GM12878 (cell line): ENCODE measurements around the gene RETSAT. TPM values are rescaled to one million over a fixed set of nuclear protein-coding genes. Genes with fewer than 3 reads are reported as not detected.

ENCODE experiments used
- BACH1 ChIP-seq: fragments of 450-650 bp; IDR thresholded peaks from 2 replicates; pipeline ENCODE4 v1.6.1; 2017; ENCODE audit warnings: mild to moderate bottlenecking, borderline replicate concordance
- E2F8 ChIP-seq: fragments of 450-650 bp; IDR thresholded peaks from 2 replicates; pipeline ENCODE4 v1.6.1; 2018; ENCODE audit warnings: mild to moderate bottlenecking, low read depth, moderate library complexity; ENCODE audit not compliant: partially characterized antibody
- PML ChIP-seq: IDR thresholded peaks from 2 replicates; pipeline ENCODE4 v1.6.1; 2012; ENCODE audit warnings: low read length, inconsistent platforms
- PRDM15 ChIP-seq: fragments of 450-650 bp; formaldehyde crosslinking; IDR thresholded peaks from 2 replicates; pipeline ENCODE4 v1.4.0; 2020; ENCODE audit warnings: mild to moderate bottlenecking, moderate library complexity
- polyA plus RNA-seq, 11 experiments: library from polyadenylated mRNA; depleted of rRNA in 4 of 11; unstranded in 6 of 11; stranded (reverse) in 5 of 11; fragments of >200 nt; fragmentation: Nextera tagmentation in 4 of 11; fragmentation: Illumina TruSeq in 1 of 11; extraction: Ambion mirVana in 4 of 11; extraction: Trizol in 1 of 11; gene quantifications; 1 replicate in 1 of 11; 2 replicates in 10 of 11; pipeline versions ENCODE4 v1.2.1 to v1.2.3, GENCODE V29; 2011 to 2016; ENCODE audit warnings: inconsistent platforms in 2 of 11, missing spikeins in 2 of 11, low read depth in 1 of 11
- total RNA-seq, 4 experiments: library from RNA; depleted of rRNA in 3 of 4; stranded (reverse); fragments of >200 nt in 3 of 4; fragmentation: Illumina TruSeq in 1 of 4; extraction: Trizol in 1 of 4; gene quantifications; 2 replicates each; pipeline versions ENCODE4 v1.2.1 to v1.2.3, GENCODE V29; 2013 to 2021

Gene RETSAT
- total and polyA plus RNA-seq, 10 of the 15 experiments (the other 5 are each of a cell fraction or from before 2014, with no cell fraction given): 3.3 to 28.8 (median 22.0) TPM

GRCh38 chr2:85329181-85329651, 25.1 kb downstream of the RETSAT start (continued):
- TF ChIP-seq BACH1 (no peak), E2F8 (no peak), PRDM15 (no peak), PML (no peak)
